ENCODE measurements around the gene ERGIC2. TPM values are rescaled to one million over a fixed set of nuclear protein-coding genes. Genes with fewer than 3 reads are reported as not detected.

Gene ERGIC2
- total and polyA plus RNA-seq, 10 of the 15 experiments (the other 5 are each of a cell fraction or from before 2014, with no cell fraction given): 26.1 to 181 (median 83.9) TPM

DNA sequence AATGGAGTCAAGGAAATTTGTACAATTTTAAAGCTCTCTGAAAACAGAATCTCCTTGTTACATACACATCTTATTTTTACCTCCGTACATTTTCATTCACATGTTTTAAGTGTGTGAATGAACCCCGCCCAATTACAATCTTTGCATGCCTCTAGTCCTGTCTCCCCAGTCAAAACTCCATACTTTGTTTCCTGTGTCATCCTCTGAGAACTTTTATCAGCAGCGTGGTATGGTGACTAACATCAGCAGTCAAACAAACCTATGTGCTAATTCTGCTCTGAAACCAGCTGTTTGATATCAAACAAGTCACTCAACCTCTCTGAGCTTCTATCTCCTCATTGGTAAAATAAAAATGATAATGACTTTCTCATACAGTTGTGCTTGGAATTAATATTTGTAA is 15.8 kb upstream of the ERGIC2 start:
- POLR2A ChIA-PET: interaction anchor here (0.7 to 1.0 kb wide), 2 partner anchors 11 to 15 kb away, joined by 3 read pairs; partner anchors contain the start of gene ERGIC2
- H4K20me1 ChIP-seq (ENCODE audit: control insufficient read depth, insufficient read depth): no peaks in the 10 kb centered on the region
- WGBS (ENCODE audit: insufficient coverage, insufficient replicate concordance, low lambda C conversion rate, missing lambda C conversion rate): 23% methylated on average over 3 of the region's 3 CpGs
- intact Hi-C loops (cut with micrococcal nuclease; ENCODE audit: unreplicated experiment) (no loop called here), in situ Hi-C loops (cut with MboI) (no loop called here)
- no peak overlapping the region for H2AFZ ChIP-seq (ENCODE audit: control insufficient read depth, low read depth, low read length)
- no TSS peak for BruUV-seq (replicated peaks)
- no peaks in the 10 kb centered on the region for H3K27me3 ChIP-seq (replicated peaks in 1 of 2; ENCODE audit: control insufficient read depth in 2 of 2, insufficient read depth in 2 of 2, low read length in 1 of 2)
- H3K36me3 ChIP-seq (ENCODE audit: control insufficient read depth in 2 of 2, insufficient read depth in 2 of 2, low read length in 1 of 2): no peaks in the 10 kb centered on the region
- CTCF ChIA-PET: interaction anchor here (1.6 kb wide), 1 partner anchor 31 kb away, joined by 7 read pairs; no protein-coding TSS in a partner anchor
- no peak overlapping the region for H3K9ac ChIP-seq (ENCODE audit: control insufficient read depth, insufficient read depth, low read length)
- no peak overlapping the region for H3K27ac ChIP-seq (ENCODE audit: control insufficient read depth, insufficient read depth)
- RAD21 ChIA-PET (ENCODE audit: unreplicated experiment): no interaction called here
- SMC1A ChIA-PET (ENCODE audit: uncharacterized antibody, unreplicated experiment): interaction anchor here (1.1 to 1.2 kb wide), 2 partner anchors 16 to 92 kb away, joined by 3 to 4 read pairs; partner anchors contain the start of gene ERGIC2
- no peak overlapping the region for H3K4me2 ChIP-seq (ENCODE audit: control insufficient read depth, insufficient read depth)
- no peak for FAIRE-seq
- no peaks in the 10 kb centered on the region for H3K4me1 ChIP-seq (ENCODE audit: control insufficient read depth, insufficient read depth, low read length)
- no peak for DNase-seq (ENCODE audit: low read depth, low spot score)
- no peak for TF ChIP-seq BRCA1 (IDR thresholded peaks at IDR 0.05; ENCODE audit: low read depth, low read length)
- no peak for TF ChIP-seq SREBF2 (IDR thresholded peaks at IDR 0.05; ENCODE audit: low read length)
- TF ChIP-seq CBX3 (IDR thresholded peaks at IDR 0.05; ENCODE audit: borderline replicate concordance, low read depth): no peak
- no peak for TF ChIP-seq CREM (IDR thresholded peaks at IDR 0.05; ENCODE audit: low read depth)
- TF ChIP-seq TARDBP (IDR thresholded peaks at IDR 0.05; ENCODE audit: borderline replicate concordance): no peak
- TF ChIP-seq, protein P1, sequence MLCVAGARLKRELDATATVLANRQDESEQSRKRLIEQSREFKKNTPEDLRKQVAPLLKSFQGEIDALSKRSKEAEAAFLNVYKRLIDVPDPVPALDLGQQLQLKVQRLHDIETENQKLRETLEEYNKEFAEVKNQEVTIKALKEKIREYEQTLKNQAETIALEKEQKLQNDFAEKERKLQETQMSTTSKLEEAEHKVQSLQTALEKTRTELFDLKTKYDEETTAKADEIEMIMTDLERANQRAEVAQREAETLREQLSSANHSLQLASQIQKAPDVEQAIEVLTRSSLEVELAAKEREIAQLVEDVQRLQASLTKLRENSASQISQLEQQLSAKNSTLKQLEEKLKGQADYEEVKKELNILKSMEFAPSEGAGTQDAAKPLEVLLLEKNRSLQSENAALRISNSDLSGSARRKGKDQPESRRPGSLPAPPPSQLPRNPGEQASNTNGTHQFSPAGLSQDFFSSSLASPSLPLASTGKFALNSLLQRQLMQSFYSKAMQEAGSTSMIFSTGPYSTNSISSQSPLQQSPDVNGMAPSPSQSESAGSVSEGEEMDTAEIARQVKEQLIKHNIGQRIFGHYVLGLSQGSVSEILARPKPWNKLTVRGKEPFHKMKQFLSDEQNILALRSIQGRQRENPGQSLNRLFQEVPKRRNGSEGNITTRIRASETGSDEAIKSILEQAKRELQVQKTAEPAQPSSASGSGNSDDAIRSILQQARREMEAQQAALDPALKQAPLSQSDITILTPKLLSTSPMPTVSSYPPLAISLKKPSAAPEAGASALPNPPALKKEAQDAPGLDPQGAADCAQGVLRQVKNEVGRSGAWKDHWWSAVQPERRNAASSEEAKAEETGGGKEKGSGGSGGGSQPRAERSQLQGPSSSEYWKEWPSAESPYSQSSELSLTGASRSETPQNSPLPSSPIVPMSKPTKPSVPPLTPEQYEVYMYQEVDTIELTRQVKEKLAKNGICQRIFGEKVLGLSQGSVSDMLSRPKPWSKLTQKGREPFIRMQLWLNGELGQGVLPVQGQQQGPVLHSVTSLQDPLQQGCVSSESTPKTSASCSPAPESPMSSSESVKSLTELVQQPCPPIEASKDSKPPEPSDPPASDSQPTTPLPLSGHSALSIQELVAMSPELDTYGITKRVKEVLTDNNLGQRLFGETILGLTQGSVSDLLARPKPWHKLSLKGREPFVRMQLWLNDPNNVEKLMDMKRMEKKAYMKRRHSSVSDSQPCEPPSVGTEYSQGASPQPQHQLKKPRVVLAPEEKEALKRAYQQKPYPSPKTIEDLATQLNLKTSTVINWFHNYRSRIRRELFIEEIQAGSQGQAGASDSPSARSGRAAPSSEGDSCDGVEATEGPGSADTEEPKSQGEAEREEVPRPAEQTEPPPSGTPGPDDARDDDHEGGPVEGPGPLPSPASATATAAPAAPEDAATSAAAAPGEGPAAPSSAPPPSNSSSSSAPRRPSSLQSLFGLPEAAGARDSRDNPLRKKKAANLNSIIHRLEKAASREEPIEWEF (IDR thresholded peaks at IDR 0.05; ENCODE audit: insufficient replicate concordance, low read depth, low read length): no peak
- TF ChIP-seq PAX5 (IDR thresholded peaks at IDR 0.05; ENCODE audit: borderline replicate concordance, low read depth, low read length): no peak
- TF ChIP-seq, protein P2, sequence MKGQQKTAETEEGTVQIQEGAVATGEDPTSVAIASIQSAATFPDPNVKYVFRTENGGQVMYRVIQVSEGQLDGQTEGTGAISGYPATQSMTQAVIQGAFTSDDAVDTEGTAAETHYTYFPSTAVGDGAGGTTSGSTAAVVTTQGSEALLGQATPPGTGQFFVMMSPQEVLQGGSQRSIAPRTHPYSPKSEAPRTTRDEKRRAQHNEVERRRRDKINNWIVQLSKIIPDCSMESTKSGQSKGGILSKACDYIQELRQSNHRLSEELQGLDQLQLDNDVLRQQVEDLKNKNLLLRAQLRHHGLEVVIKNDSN (IDR thresholded peaks at IDR 0.05; ENCODE audit: borderline replicate concordance, extremely low read length, insufficient read depth, low read depth, low read length): no peak
- TF ChIP-seq, protein P3, sequence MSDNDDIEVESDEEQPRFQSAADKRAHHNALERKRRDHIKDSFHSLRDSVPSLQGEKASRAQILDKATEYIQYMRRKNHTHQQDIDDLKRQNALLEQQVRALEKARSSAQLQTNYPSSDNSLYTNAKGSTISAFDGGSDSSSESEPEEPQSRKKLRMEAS (IDR thresholded peaks at IDR 0.05; ENCODE audit: low read depth, low read length): no peak
- no peak for TF ChIP-seq IKZF2 (IDR thresholded peaks at IDR 0.05)
- TF ChIP-seq ZSCAN29 (IDR thresholded peaks at IDR 0.05): no peak
- no peaks in the 10 kb centered on the region for H3K9me3 ChIP-seq (replicated peaks; ENCODE audit: control insufficient read depth, insufficient read depth, low read length)
- no peaks in the 10 kb centered on the region for H3K79me2 ChIP-seq (ENCODE audit: control insufficient read depth, insufficient read depth, low read length)
- H3K4me3 ChIP-seq: no peak overlapping the region
- ATAC-seq: no peak

Measured in GM12878 (cell line).